Measurements from ENCODE around the gene GCA.

Gene GCA

DNA sequence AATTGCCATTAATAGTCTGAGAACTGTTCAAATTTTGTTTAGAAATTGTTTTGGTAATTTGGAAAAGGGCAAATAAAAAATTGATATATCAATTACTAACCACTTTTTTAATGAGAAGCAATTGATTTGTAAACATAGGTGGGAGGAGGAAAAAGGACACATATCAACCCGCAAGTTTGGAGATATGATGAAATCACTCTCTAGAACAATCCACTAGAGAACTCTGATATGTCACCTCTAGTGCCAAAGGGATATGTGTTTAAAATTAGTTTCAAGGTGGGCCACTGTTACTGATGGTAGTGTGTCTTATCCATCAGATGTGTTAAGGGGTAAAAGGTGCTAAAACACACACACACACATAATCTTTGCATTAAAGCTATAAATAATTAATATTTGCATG is 42.1 kb upstream of the GCA start:
- TF ChIP-seq CTCF (IDR thresholded peaks at IDR 0.05; ENCODE audit: low read length) (no peak), EZH2 (IDR thresholded peaks at IDR 0.05; ENCODE audit: borderline replicate concordance, low read length) (no peak)
- no peaks in the 10 kb centered on the region for H4K20me1 ChIP-seq (ENCODE audit: insufficient read depth, low read length)
- no peak overlapping the region for H3K9ac ChIP-seq (ENCODE audit: low read length)
- H3K4me3 ChIP-seq (ENCODE audit: low read depth, low read length, poor library complexity, severe bottlenecking) = no peak overlapping the region
- no peaks in the 10 kb centered on the region for H3F3A ChIP-seq (ENCODE audit: insufficient read depth, low read length)
- H3K9me3 ChIP-seq (ENCODE audit: low read length) = no peaks in the 10 kb centered on the region
- no peak overlapping the region for H3K4me2 ChIP-seq (ENCODE audit: low read length)
- no peak overlapping the region for H2AFZ ChIP-seq (ENCODE audit: low read length)
- H3K4me1 ChIP-seq (ENCODE audit: insufficient read depth, low read length, severe bottlenecking) = peaks cover 3% of the 10 kb centered on the region
- H3K27ac ChIP-seq (ENCODE audit: low read depth, low read length, poor library complexity, severe bottlenecking) = no peak overlapping the region
- H3K36me3 ChIP-seq (ENCODE audit: insufficient read depth, low read length) = no peaks in the 10 kb centered on the region
- H3K9me2 ChIP-seq (ENCODE audit: low read depth, low read length) = no peaks in the 10 kb centered on the region
- H3K79me2 ChIP-seq (ENCODE audit: insufficient read depth, low read length) = no peaks in the 10 kb centered on the region
- no peaks in the 10 kb centered on the region for H3K27me3 ChIP-seq (ENCODE audit: insufficient read depth, low read length)

DNA sequence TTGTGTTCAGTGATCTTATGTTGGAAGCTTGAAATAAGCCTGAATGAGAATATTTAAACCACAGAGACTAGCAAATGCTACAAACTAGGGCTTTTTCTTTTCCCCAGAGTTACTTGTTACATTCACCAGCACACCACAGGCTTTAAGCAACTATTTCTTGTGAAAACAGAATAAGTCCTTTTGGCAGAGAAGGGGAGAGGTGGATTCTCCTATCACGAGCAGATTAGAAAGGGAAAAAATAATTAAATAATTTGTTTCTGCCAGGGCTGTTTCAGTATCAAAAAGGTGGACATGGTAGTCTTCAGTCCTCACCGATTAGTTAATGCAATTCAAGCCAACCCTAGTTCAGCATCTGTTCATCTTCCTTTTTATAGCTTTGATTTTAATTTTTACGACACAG is 38.0 kb upstream of the GCA start:
- H2AFZ ChIP-seq (ENCODE audit: low read length) = no peak overlapping the region
- TF ChIP-seq EZH2 (IDR thresholded peaks at IDR 0.05; ENCODE audit: borderline replicate concordance, low read length) = no peak
- no peak for TF ChIP-seq CTCF (IDR thresholded peaks at IDR 0.05; ENCODE audit: low read length)
- no peak overlapping the region for H3K27ac ChIP-seq (ENCODE audit: low read depth, low read length, poor library complexity, severe bottlenecking)

GRCh38 chr2:162308747-162309503 is 35.0 kb upstream of the GCA start:
- no peaks in the 10 kb centered on the region for H3K4me1 ChIP-seq (ENCODE audit: insufficient read depth, low read length, severe bottlenecking)
- H3F3A ChIP-seq (ENCODE audit: insufficient read depth, low read length) = no peaks in the 10 kb centered on the region
- no peaks in the 10 kb centered on the region for H3K36me3 ChIP-seq (ENCODE audit: insufficient read depth, low read length)
- H3K9me2 ChIP-seq (ENCODE audit: low read depth, low read length) = no peaks in the 10 kb centered on the region
- H3K79me2 ChIP-seq (ENCODE audit: insufficient read depth, low read length) = no peaks in the 10 kb centered on the region
- no peak overlapping the region for H3K9ac ChIP-seq (ENCODE audit: low read length)
- H3K4me3 ChIP-seq (ENCODE audit: low read depth, low read length, poor library complexity, severe bottlenecking) = no peak overlapping the region
- H3K4me2 ChIP-seq (ENCODE audit: low read length) = no peak overlapping the region
- TF ChIP-seq CTCF (IDR thresholded peaks at IDR 0.05; ENCODE audit: low read length) (no peak), EZH2 (IDR thresholded peaks at IDR 0.05; ENCODE audit: borderline replicate concordance, low read length) (no peak)
- H2AFZ ChIP-seq (ENCODE audit: low read length) = no peak overlapping the region
- H3K27me3 ChIP-seq (ENCODE audit: insufficient read depth, low read length) = no peaks in the 10 kb centered on the region
- no peak overlapping the region for H3K27ac ChIP-seq (ENCODE audit: low read depth, low read length, poor library complexity, severe bottlenecking)
- H3K9me3 ChIP-seq (ENCODE audit: low read length) = no peaks in the 10 kb centered on the region
- H4K20me1 ChIP-seq (ENCODE audit: insufficient read depth, low read length) = no peaks in the 10 kb centered on the region

More for the DNA sequence above, 38.0 kb upstream of the GCA start:
- no peaks in the 10 kb centered on the region for H3K9me3 ChIP-seq (ENCODE audit: low read length)
- H3K4me3 ChIP-seq (ENCODE audit: low read depth, low read length, poor library complexity, severe bottlenecking) = no peak overlapping the region
- no peak overlapping the region for H3K4me2 ChIP-seq (ENCODE audit: low read length)
- no peaks in the 10 kb centered on the region for H3K27me3 ChIP-seq (ENCODE audit: insufficient read depth, low read length)
- H3K9ac ChIP-seq (ENCODE audit: low read length) = no peak overlapping the region
- H3K79me2 ChIP-seq (ENCODE audit: insufficient read depth, low read length) = no peaks in the 10 kb centered on the region
- peaks cover 2% of the 10 kb centered on the region for H3K4me1 ChIP-seq (ENCODE audit: insufficient read depth, low read length, severe bottlenecking)
- no peaks in the 10 kb centered on the region for H3K36me3 ChIP-seq (ENCODE audit: insufficient read depth, low read length)
- H3F3A ChIP-seq (ENCODE audit: insufficient read depth, low read length) = no peaks in the 10 kb centered on the region
- no peaks in the 10 kb centered on the region for H3K9me2 ChIP-seq (ENCODE audit: low read depth, low read length)
- H4K20me1 ChIP-seq (ENCODE audit: insufficient read depth, low read length) = no peaks in the 10 kb centered on the region
